ENCODE data around the gene PSME3IP1.

- TF ChIP-seq CTCF (IDR thresholded peaks at IDR 0.05) (peak in 1 of 6 experiments; percentile 29), POLR2A (IDR thresholded peaks at IDR 0.05) (peak; percentile 39 to 94)
Measured at GRCh38 chr16:57185945-57186871, at the start of gene PSME3IP1, which contains the start of gene RSPRY1.
